ENCODE data around the gene TJP3.

DNA sequence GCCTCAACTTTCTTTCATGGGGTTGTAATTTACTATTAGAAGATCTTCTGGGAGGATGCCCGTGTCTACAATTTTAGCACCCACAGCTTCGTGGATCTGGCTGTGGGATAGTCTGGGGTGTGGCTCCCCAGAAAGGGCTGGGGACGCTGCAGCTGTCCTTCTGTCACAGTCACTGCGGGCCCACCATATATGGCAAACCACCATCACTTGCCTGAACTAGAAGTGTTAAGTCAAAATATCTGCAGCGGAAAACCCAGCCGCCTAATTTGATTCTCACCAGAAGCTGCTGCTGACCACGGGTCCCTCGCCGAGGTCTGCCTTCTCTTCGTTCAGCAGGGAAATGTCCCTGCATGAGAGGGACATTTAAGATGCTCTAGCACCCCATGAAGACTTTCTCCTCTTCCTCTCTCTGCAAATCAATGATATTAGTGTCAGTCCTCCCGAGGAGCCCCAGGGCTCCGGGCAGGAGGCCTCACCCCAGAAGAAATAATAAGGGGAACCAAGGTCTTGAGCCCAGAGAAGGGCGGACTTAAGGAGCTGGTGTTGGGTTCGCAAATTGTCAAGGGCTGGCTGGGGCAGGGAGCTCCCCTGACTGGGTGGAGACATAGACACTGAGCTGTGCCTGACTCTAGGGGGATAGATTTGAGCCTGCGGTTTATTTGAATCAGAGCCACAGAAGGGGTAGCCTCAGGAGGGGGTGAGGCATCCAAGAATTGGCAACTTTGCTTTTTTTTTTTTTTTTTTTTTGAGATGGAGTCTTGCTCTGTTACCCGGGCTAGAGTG lies 81.0 kb downstream of the TJP3 start:
- TF ChIP-seq ZNF274 (IDR thresholded peaks at IDR 0.05; ENCODE audit: low read depth, low read length) (no peak), SUZ12 (IDR thresholded peaks at IDR 0.05; ENCODE audit: extremely low read depth, insufficient read depth, insufficient read length) (no peak), YY1 (IDR thresholded peaks at IDR 0.05; ENCODE audit: insufficient read depth, insufficient read length) (no peak)
